ENCODE data around the gene MTHFSD. TPM values are rescaled to one million over a fixed set of nuclear protein-coding genes. Genes with fewer than 3 reads are reported as not detected.

MTHFSD gene
- total RNA-seq, 3 donors from 2014 or later (not counting 1 experiment from before 2014, with no cell fraction given): 14.3 to 22.0 (median 16.9) TPM

- peaks cover 37 to 43% of the 10 kb centered on the region in 2 donors for H3K27me3 Mint-ChIP-seq (ENCODE audit: low read depth in 2 of 2)
- H3K4me1 Mint-ChIP-seq: no peaks in the 10 kb centered on the region
- H3K36me3 Mint-ChIP-seq: no peaks in the 10 kb centered on the region
- Histone ChIP-seq H3K27me3 (ENCODE audit: control insufficient read depth, insufficient read depth, low read length) (peaks cover 26% of the 10 kb centered on the region), H3K4me1 (ENCODE audit: control insufficient read depth, insufficient read depth, low read length) (peaks cover 4% of the 10 kb centered on the region), H3K9me3 (ENCODE audit: control insufficient read depth, insufficient read depth, low read length) (no peaks in the 10 kb centered on the region), H3K27ac (ENCODE audit: low read length) (no peak overlapping the region), H3K36me3 (ENCODE audit: control insufficient read depth, insufficient read depth, low read length) (no peaks in the 10 kb centered on the region), H3K4me3 (ENCODE audit: low read length) (no peak overlapping the region)
- ATAC-seq (no peak), DNase-seq (no peak)
- no peaks in the 10 kb centered on the region for H3K9me3 Mint-ChIP-seq
- intact Hi-C loops (cut with micrococcal nuclease): no loop called here
- H3K4me3 Mint-ChIP-seq: no peak overlapping the region
- no peak for TF ChIP-seq CTCF (IDR thresholded peaks at IDR 0.05)
- H3K27ac Mint-ChIP-seq: no peak overlapping the region
- WGBS (ENCODE audit: insufficient coverage): 75% methylated on average over 11 of the region's 13 CpGs
Measured at GRCh38 chr16:86569701-86570447, 14.8 kb upstream of the MTHFSD start.

DNA sequence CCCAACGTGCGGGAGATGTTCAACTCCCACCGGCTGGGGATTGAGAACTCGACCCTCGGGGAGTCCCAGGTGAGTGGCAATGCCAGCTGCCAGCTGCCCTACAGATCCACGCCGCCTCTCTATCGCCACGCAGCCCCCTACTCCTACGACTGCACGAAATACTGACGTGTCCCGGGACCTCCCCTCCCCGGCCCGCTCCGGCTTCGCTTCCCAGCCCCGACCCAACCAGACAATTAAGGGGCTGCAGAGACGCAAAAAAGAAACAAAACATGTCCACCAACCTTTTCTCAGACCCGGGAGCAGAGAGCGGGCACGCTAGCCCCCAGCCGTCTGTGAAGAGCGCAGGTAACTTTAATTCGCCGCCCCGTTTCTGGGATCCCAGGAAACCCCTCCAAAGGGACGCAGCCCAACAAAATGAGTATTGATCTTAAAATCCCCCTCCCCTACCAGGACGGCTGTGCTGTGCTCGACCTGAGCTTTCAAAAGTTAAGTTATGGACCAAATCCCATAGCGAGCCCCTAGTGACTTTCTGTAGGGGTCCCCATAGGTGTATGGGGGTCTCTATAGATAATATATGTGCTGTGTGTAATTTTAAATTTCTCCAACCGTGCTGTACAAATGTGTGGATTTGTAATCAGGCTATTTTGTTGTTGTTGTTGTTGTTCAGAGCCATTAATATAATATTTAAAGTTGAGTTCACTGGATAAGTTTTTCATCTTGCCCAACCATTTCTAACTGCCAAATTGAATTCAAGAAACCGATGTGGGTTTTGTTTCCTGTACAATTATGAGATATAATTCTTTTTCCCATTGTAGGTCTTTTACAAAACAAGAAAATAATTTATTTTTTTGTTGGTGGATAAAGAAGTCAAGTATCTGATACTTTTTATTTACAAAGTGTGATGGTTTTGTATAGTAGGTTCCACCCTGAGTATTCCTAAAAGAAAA is 13.9 kb upstream of the MTHFSD start:
- DNase-seq: no peak
- TF ChIP-seq CTCF (IDR thresholded peaks at IDR 0.05): no peak
- WGBS (ENCODE audit: insufficient coverage): 19% methylated on average over 32 of the region's 33 CpGs
- H3K36me3 ChIP-seq (ENCODE audit: control insufficient read depth, insufficient read depth, low read length): no peaks in the 10 kb centered on the region
- intact Hi-C loops (cut with micrococcal nuclease): no loop called here
- no peak overlapping the region for H3K4me3 ChIP-seq (ENCODE audit: low read length)
- peaks cover 6% of the 10 kb centered on the region for H3K4me1 ChIP-seq (ENCODE audit: control insufficient read depth, insufficient read depth, low read length)
- H3K27ac ChIP-seq (ENCODE audit: low read length): no peak overlapping the region
- Mint-ChIP-seq H3K27me3 (ENCODE audit: low read depth in 2 of 2) (peaks cover 38 to 43% of the 10 kb centered on the region in 2 donors), H3K4me3 (no peak overlapping the region), H3K4me1 (peaks cover 2% of the 10 kb centered on the region in 2 donors), H3K9me3 (no peaks in the 10 kb centered on the region), H3K36me3 (no peaks in the 10 kb centered on the region), H3K27ac (no peak overlapping the region)
- no peak for ATAC-seq
- no peaks in the 10 kb centered on the region for H3K9me3 ChIP-seq (ENCODE audit: control insufficient read depth, insufficient read depth, low read length)
- peaks cover 35% of the 10 kb centered on the region for H3K27me3 ChIP-seq (ENCODE audit: control insufficient read depth, insufficient read depth, low read length)

GRCh38 chr16:86567701-86568581 is 12.9 kb upstream of the MTHFSD start:
- DNase-seq (no peak), ATAC-seq (no peak)
- no peak overlapping the region for H3K4me3 Mint-ChIP-seq
- H3K9me3 Mint-ChIP-seq: no peaks in the 10 kb centered on the region
- no peak overlapping the region for H3K27ac Mint-ChIP-seq
- H3K36me3 Mint-ChIP-seq: no peaks in the 10 kb centered on the region
- Histone ChIP-seq H3K4me1 (ENCODE audit: control insufficient read depth, insufficient read depth, low read length) (peaks cover 12% of the 10 kb centered on the region), H3K9me3 (ENCODE audit: control insufficient read depth, insufficient read depth, low read length) (no peaks in the 10 kb centered on the region), H3K4me3 (ENCODE audit: low read length) (no peak overlapping the region), H3K36me3 (ENCODE audit: control insufficient read depth, insufficient read depth, low read length) (no peaks in the 10 kb centered on the region), H3K27me3 (ENCODE audit: control insufficient read depth, insufficient read depth, low read length) (peaks cover 35% of the 10 kb centered on the region), H3K27ac (ENCODE audit: low read length) (no peak overlapping the region)
- H3K4me1 Mint-ChIP-seq: peaks cover 7 to 8% of the 10 kb centered on the region in 2 donors
- WGBS (ENCODE audit: insufficient coverage): 5% methylated on average over 116 of the region's 116 CpGs
- TF ChIP-seq CTCF (IDR thresholded peaks at IDR 0.05): no peak
- intact Hi-C loops (cut with micrococcal nuclease): no loop called here
- peaks cover 39 to 45% of the 10 kb centered on the region in 2 donors for H3K27me3 Mint-ChIP-seq (ENCODE audit: low read depth in 2 of 2)
